ENCODE results near the gene WDR76. TPM values are rescaled to one million over a fixed set of nuclear protein-coding genes. Genes with fewer than 3 reads are reported as not detected.
A peak's percentile ranks its signal among the peaks of the same experiment; 100 is the strongest.
"Not testable (repeated sequence)": the region's sequence is repeated elsewhere in the genome, so short reads cannot be mapped to it uniquely, and the experiment has no call there.

The WDR76 gene
- total RNA-seq, 1 experiment from 2014 or later = 77.0 TPM

- not testable (repeated sequence) for H3K27me3 ChIP-seq (replicated peaks); H3K4me1 ChIP-seq (replicated peaks); DNase-seq (ENCODE audit: low read depth in 1 of 2, low spot score in 2 of 2); H3K4me3 ChIP-seq; H3K27ac ChIP-seq; H3K9me3 ChIP-seq (replicated peaks)
- peaks cover 56% of the 10 kb centered on the region for H3K36me3 ChIP-seq
Measured at GRCh38 chr15:43830691-43831275, 4.0 kb downstream of the WDR76 start.

- H3K27ac ChIP-seq; H3K4me3 ChIP-seq; H3K9me3 ChIP-seq (replicated peaks); H3K4me1 ChIP-seq (replicated peaks); H3K27me3 ChIP-seq (replicated peaks); DNase-seq (ENCODE audit: low read depth in 1 of 2, low spot score in 2 of 2): not testable (repeated sequence)
- H3K36me3 ChIP-seq = peaks cover 64% of the 10 kb centered on the region
Measured at GRCh38 chr15:43831519-43832052, 4.8 kb downstream of the WDR76 start.

GRCh38 chr15:43832485-43832884 is 5.7 kb downstream of the WDR76 start:
- peaks cover 71% of the 10 kb centered on the region for H3K36me3 ChIP-seq
- H3K4me3 ChIP-seq; H3K9me3 ChIP-seq (replicated peaks); H3K27me3 ChIP-seq (replicated peaks); H3K4me1 ChIP-seq (replicated peaks); H3K27ac ChIP-seq; DNase-seq (ENCODE audit: low read depth in 1 of 2, low spot score in 2 of 2): not testable (repeated sequence)

- no peak for DNase-seq (ENCODE audit: low read depth in 1 of 2, low spot score in 2 of 2)
- H3K9me3 ChIP-seq (replicated peaks) = no peaks in the 10 kb centered on the region
- H3K27me3 ChIP-seq (replicated peaks) = no peaks in the 10 kb centered on the region
- no peak overlapping the region for H3K4me3 ChIP-seq
- no peaks in the 10 kb centered on the region for H3K4me1 ChIP-seq (replicated peaks)
- H3K36me3 ChIP-seq = peaks cover 80% of the 10 kb centered on the region
- H3K27ac ChIP-seq = no peak overlapping the region
Measured at GRCh38 chr15:43845421-43845820, 18.6 kb downstream of the WDR76 start.

- H3K27me3 ChIP-seq (replicated peaks) = no peaks in the 10 kb centered on the region
- H3K4me1 ChIP-seq (replicated peaks) = no peaks in the 10 kb centered on the region
- H3K27ac ChIP-seq = no peak overlapping the region
- H3K36me3 ChIP-seq = peaks cover 86% of the 10 kb centered on the region
- H3K9me3 ChIP-seq (replicated peaks) = no peaks in the 10 kb centered on the region
- no peak for DNase-seq (ENCODE audit: low read depth in 1 of 2, low spot score in 2 of 2)
- H3K4me3 ChIP-seq = no peak overlapping the region
Measured at GRCh38 chr15:43851251-43851650, 24.4 kb downstream of the WDR76 start.

GRCh38 chr15:43852607-43853006 is 25.8 kb downstream of the WDR76 start:
- no peak overlapping the region for H3K4me3 ChIP-seq
- peaks cover 83% of the 10 kb centered on the region for H3K36me3 ChIP-seq
- H3K27ac ChIP-seq = no peak overlapping the region
- H3K27me3 ChIP-seq (replicated peaks) = no peaks in the 10 kb centered on the region
- DNase-seq (ENCODE audit: low read depth in 1 of 2, low spot score in 2 of 2) = no peak
- H3K9me3 ChIP-seq (replicated peaks) = no peaks in the 10 kb centered on the region
- H3K4me1 ChIP-seq (replicated peaks) = no peaks in the 10 kb centered on the region

- DNase-seq (ENCODE audit: low read depth in 1 of 2, low spot score in 2 of 2) = no peak
- peaks cover 88% of the 10 kb centered on the region for H3K36me3 ChIP-seq
- no peaks in the 10 kb centered on the region for H3K4me1 ChIP-seq (replicated peaks)
- H3K27me3 ChIP-seq (replicated peaks) = no peaks in the 10 kb centered on the region
- H3K4me3 ChIP-seq = no peak overlapping the region
- no peaks in the 10 kb centered on the region for H3K9me3 ChIP-seq (replicated peaks)
- H3K27ac ChIP-seq = no peak overlapping the region
Measured at GRCh38 chr15:43854801-43855200, 28.0 kb downstream of the WDR76 start.

GRCh38 chr15:43859546-43859945 is 32.7 kb downstream of the WDR76 start:
- Histone ChIP-seq H3K4me1 (replicated peaks) (no peaks in the 10 kb centered on the region), H3K9me3 (replicated peaks) (no peaks in the 10 kb centered on the region), H3K4me3 (no peak overlapping the region), H3K27me3 (replicated peaks) (no peaks in the 10 kb centered on the region), H3K27ac (no peak overlapping the region), H3K36me3 (peaks cover 85% of the 10 kb centered on the region)
- DNase-seq (ENCODE audit: low read depth in 1 of 2, low spot score in 2 of 2) = no peak

GRCh38 chr15:43866636-43867035 is 39.8 kb downstream of the WDR76 start:
- not testable (repeated sequence) for H3K27ac ChIP-seq

GRCh38 chr15:43867096-43867495 is 40.3 kb downstream of the WDR76 start:
- peak in 1 of 2 experiments; percentile 29 for DNase-seq (ENCODE audit: low read depth in 1 of 2, low spot score in 2 of 2)
- H3K4me1 ChIP-seq (replicated peaks) = no peaks in the 10 kb centered on the region
- H3K4me3 ChIP-seq = no peak overlapping the region
- no peak overlapping the region for H3K27ac ChIP-seq
- H3K36me3 ChIP-seq = peaks cover 76% of the 10 kb centered on the region
- no peaks in the 10 kb centered on the region for H3K9me3 ChIP-seq (replicated peaks)
- H3K27me3 ChIP-seq (replicated peaks) = no peaks in the 10 kb centered on the region

More at GRCh38 chr15:43866636-43867035, 39.8 kb downstream of the WDR76 start:
- peaks cover 74% of the 10 kb centered on the region for H3K36me3 ChIP-seq
- not testable (repeated sequence) for H3K27me3 ChIP-seq (replicated peaks); H3K4me1 ChIP-seq (replicated peaks); DNase-seq (ENCODE audit: low read depth in 1 of 2, low spot score in 2 of 2); H3K4me3 ChIP-seq; H3K9me3 ChIP-seq (replicated peaks)

- H3K27ac ChIP-seq = no peak overlapping the region
- no peak for DNase-seq (ENCODE audit: low read depth in 1 of 2, low spot score in 2 of 2)
- peaks cover 6% of the 10 kb centered on the region; the same call in 1 of the 2 replicates for H3K4me1 ChIP-seq (replicated peaks)
- no peaks in the 10 kb centered on the region for H3K27me3 ChIP-seq (replicated peaks)
- no peak overlapping the region for H3K4me3 ChIP-seq
- H3K9me3 ChIP-seq (replicated peaks) = no peaks in the 10 kb centered on the region
- H3K36me3 ChIP-seq = peaks cover 74% of the 10 kb centered on the region
Measured at GRCh38 chr15:43868406-43868805, 41.6 kb downstream of the WDR76 start.

- H3K9me3 ChIP-seq (replicated peaks) = no peaks in the 10 kb centered on the region
- H3K4me1 ChIP-seq (replicated peaks) = peaks cover 6% of the 10 kb centered on the region; the same call in 1 of the 2 replicates
- DNase-seq (ENCODE audit: low read depth in 1 of 2, low spot score in 2 of 2) = no peak
- no peak overlapping the region for H3K27ac ChIP-seq
- peaks cover 73% of the 10 kb centered on the region for H3K36me3 ChIP-seq
- no peaks in the 10 kb centered on the region for H3K27me3 ChIP-seq (replicated peaks)
- H3K4me3 ChIP-seq = no peak overlapping the region
Measured at GRCh38 chr15:43871835-43872234, 45.0 kb downstream of the WDR76 start.

- H3K4me1 ChIP-seq (replicated peaks) = peaks cover 6% of the 10 kb centered on the region; the same call in 1 of the 2 replicates
- H3K9me3 ChIP-seq (replicated peaks) = no peaks in the 10 kb centered on the region
- DNase-seq (ENCODE audit: low read depth in 1 of 2, low spot score in 2 of 2) = peak; percentile 61 to 66
- H3K27ac ChIP-seq = no peak overlapping the region
- no peaks in the 10 kb centered on the region for H3K27me3 ChIP-seq (replicated peaks)
- H3K36me3 ChIP-seq = peaks cover 76% of the 10 kb centered on the region
- H3K4me3 ChIP-seq = no peak overlapping the region
Measured at GRCh38 chr15:43872416-43873020, 45.7 kb downstream of the WDR76 start.

GRCh38 chr15:43873651-43874050 is 46.8 kb downstream of the WDR76 start:
- no peak for DNase-seq (ENCODE audit: low read depth in 1 of 2, low spot score in 2 of 2)

More at GRCh38 chr15:43873651-43874050, 46.8 kb downstream of the WDR76 start:
- Histone ChIP-seq H3K27me3 (replicated peaks) (no peaks in the 10 kb centered on the region), H3K4me1 (replicated peaks) (peaks cover 6% of the 10 kb centered on the region; the same call in 1 of the 2 replicates), H3K36me3 (peaks cover 75% of the 10 kb centered on the region), H3K27ac (no peak overlapping the region), H3K4me3 (no peak overlapping the region), H3K9me3 (replicated peaks) (no peaks in the 10 kb centered on the region)
